GM19099 (cell line): Measurements from ENCODE around the gene ENOX2.

Source experiments
- POLR2A ChIP-seq: IDR thresholded peaks from 3 replicates; pipeline ENCODE4 v1.6.1; 2011; ENCODE audit warnings: low read depth; ENCODE audit not compliant: insufficient read length; ENCODE audit errors: extremely low read depth

ENOX2 gene

GRCh38 chrX:130841776-130842175, 61.2 kb downstream of the ENOX2 start:
- TF ChIP-seq POLR2A: no peak

GRCh38 chrX:130840345-130840744, 62.7 kb downstream of the ENOX2 start:
- TF ChIP-seq POLR2A: no peak

GRCh38 chrX:130836447-130836846, 66.6 kb downstream of the ENOX2 start:
- no peak for TF ChIP-seq POLR2A

GRCh38 chrX:130834830-130835229, 68.2 kb downstream of the ENOX2 start:
- TF ChIP-seq POLR2A: no peak

GRCh38 chrX:130834149-130834548, 68.9 kb downstream of the ENOX2 start:
- TF ChIP-seq POLR2A: no peak

GRCh38 chrX:130831347-130831722, 71.7 kb downstream of the ENOX2 start:
- no peak for TF ChIP-seq POLR2A

GRCh38 chrX:130830599-130831346, 72.2 kb downstream of the ENOX2 start:
- TF ChIP-seq POLR2A: no peak

- TF ChIP-seq POLR2A: no peak
Measured at GRCh38 chrX:130829526-130830515, 73.2 kb downstream of the ENOX2 start.

- no peak for TF ChIP-seq POLR2A
Measured at GRCh38 chrX:130828641-130829040, 74.4 kb downstream of the ENOX2 start.

GRCh38 chrX:130827648-130828047, 75.4 kb downstream of the ENOX2 start:
- TF ChIP-seq POLR2A: no peak

- TF ChIP-seq POLR2A: no peak
Measured at GRCh38 chrX:130826249-130826648, 76.8 kb downstream of the ENOX2 start.

GRCh38 chrX:130825525-130825924, 77.5 kb downstream of the ENOX2 start:
- TF ChIP-seq POLR2A: no peak

GRCh38 chrX:130810561-130810960, 92.4 kb downstream of the ENOX2 start:
- no peak for TF ChIP-seq POLR2A

- TF ChIP-seq POLR2A: no peak
Measured at GRCh38 chrX:130805903-130806302, 97.1 kb downstream of the ENOX2 start.

GRCh38 chrX:130803537-130803936, 99.5 kb downstream of the ENOX2 start:
- TF ChIP-seq POLR2A: no peak

- no peak for TF ChIP-seq POLR2A
Measured at GRCh38 chrX:130801901-130802300, 101.1 kb downstream of the ENOX2 start.
